HG02678 (cell line): Measurements from ENCODE around the gene HDGFL2.

ENCODE experiments used
- ATAC-seq: cut with Tn5 transposase; IDR thresholded peaks from one replicate; pipeline ENCODE4 v1.9.1; 2021; ENCODE audit warnings: mild to moderate bottlenecking, moderate library complexity; ENCODE audit not compliant: unreplicated experiment

Gene HDGFL2

DNA sequence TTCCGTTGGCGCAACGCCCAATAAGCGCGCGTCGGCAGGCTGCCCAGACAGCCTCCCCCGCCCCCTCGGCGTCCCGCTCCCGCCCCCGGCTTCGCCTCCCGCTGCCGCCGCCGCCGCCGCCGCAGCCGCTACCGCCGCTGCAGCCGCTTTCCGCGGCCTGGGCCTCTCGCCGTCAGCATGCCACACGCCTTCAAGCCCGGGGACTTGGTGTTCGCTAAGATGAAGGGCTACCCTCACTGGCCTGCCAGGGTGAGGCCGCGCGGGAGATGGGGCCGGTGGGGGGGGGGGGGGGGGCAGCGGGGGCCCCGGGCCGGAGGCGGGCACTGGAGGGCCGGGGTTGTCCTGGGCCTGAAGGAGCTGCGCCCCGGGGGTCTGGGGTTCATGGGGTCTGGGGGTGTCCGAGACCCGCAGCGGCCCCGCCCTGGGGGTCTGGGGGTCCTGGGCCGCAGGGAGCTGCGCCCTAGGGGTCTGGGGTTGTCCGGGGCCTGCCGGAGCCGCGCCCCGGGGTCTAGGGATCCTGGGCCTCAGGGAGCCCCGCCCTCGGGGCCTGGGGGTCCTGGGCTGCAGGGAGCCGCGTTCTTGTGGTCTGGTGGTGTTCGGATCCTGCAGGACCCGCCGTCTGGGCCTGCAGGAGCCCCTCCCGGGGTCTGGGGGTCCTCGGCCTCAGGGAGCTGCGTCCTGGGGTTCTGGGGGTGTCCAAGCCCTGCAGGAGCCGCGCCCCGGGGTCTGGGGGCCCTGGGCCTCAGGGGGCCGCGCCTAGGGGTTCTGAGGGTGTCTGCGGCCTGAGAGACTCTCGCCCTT is at the start of gene HDGFL2:
HDGFL2 (plus strand) TSS at position 124 of the 801 bp plus-strand sequence; CDS start at position 178, 54 bp downstream.
- ATAC-seq: no peak

DNA sequence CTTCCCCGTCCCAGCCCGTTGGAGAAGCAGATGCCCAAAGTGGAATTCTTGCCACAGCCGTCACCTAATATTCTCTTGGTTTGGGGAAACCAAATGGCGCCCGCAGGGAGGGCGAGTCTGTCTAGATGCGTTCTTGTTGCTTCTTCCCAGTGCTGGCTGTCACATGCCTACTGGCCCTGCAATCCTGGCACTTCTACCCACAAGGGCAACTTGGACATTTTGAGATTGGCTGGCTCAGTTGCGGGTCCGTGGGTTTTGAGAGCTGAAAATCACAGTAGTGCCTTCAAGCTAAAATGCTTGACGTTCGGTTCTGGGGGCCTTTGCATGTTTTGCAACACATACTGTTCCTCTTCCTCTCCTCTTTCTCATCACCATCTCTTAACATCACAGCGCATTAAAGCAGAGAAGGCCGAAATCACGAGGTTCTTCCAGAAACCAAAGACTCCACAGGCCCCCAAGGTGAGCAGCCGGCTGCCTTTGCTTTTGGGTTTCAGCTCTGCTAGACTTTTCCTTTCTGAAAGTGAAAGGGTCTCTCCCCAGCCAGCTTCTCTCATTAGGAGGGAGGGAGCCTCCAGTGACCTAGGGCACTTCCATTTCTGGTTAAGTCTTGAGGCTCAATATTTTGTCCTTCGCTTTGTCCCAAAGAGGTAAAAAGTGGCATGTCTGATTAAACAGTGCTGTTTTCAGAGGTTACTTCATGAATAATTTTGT is 48.5 kb upstream of the HDGFL2 start:
- no peak for ATAC-seq

DNA sequence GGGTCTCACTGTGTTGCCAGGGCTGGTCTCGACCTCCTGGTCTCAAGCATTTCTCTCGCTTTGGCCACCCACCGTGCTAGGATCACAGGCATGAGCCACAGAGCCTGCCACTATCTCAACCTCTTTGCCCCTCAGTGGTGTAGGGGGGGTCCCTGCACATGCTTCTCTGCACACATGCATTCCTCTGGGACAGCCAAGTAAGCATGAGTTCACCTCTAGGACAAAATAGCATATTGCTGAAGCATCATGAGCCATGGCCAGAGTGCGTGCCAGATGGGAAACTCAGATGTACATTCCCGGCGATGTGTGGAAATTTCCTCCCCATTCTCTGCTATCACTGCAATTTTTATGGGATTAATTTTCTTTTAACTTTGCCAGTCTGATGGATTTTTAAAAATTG is 46.6 kb upstream of the HDGFL2 start:
- ATAC-seq: no peak

DNA sequence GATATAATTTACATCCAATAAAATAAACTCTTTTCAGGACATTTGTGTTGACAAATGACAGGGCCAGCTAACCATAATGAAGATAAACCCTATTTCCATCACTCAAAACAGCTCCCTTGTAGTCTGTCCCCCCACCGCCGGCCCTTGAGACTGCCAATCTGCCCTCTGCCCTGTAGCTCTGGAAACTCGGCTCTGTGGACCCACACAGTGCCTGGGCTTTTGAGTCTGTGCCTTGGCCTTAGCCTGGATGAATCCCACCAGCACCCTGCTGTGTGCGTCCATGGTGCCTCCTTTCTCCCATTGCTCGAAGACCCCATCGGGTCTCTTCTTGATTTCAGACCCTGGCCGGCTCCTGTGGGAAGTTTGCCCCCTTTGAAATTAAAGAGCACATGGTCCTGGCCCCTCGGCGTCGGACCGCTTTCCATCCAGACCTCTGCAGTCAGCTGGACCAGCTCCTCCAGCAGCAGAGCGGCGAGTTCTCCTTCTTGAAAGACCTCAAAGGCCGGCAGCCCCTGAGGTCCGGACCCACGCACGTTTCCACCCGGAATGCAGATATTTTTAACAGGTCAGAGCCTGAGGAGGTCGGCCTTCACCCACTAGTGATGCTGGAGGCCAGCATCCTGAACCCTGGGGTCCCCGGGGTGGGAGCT is 43.6 kb upstream of the HDGFL2 start:
- ATAC-seq: no peak

DNA sequence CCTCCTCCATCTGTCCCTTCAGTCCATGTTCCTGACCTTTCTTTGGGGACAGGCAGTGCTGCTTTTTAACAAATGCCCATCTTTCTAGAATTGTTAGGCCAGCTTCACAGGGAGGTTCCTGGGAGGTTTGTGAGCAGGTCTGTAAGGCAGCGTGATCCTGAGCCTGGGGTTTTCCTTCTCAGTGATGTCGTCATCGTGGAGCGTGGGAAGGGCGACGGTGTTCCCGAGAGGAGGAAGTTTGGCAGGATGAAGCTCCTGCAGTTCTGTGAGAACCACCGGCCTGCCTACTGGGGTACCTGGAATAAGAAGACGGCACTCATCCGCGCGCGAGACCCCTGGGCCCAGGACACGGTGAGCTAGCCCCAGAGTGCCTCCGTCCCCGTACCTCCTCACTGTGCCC is 42.8 kb upstream of the HDGFL2 start:
- ATAC-seq: no peak

DNA sequence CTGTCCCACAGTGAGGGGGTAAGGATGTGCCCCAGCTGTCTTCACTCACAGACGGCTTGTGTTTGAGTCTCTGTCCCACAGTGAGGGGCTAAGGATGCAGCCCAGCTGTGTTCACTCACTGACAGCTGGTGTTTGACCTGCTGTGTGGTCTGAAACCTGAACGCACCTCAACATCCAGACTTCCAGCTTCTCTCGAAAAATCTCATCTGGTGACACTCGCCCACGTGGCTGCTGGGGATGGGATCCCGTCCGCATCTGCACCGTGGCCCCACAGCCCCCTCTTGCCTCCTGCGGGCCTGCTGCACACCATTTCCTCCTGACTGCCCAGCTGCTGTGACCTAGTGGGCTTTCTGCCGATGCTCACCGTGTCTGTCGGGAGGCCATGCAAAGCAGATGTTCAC is 42.3 kb upstream of the HDGFL2 start:
- ATAC-seq: no peak

DNA sequence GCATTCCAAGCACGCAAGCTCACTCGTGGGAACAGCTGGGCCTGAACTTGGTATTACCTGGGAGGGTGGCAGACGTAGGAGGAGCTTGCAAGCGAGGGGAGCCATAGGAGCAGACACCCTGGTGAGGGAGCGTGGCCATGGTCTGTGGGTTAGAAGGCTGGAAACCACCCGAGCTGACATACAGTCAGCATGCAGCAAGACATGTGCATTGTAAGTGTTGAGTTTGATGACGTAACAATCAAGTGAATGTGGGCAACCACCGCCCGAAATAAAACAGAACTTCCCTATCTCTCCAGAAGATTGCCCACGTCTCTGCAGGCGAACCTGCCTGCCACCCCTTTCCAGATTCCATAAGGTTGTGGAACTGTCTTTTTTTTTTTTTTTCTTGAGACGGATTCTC is 41.3 kb upstream of the HDGFL2 start:
- no peak for ATAC-seq

DNA sequence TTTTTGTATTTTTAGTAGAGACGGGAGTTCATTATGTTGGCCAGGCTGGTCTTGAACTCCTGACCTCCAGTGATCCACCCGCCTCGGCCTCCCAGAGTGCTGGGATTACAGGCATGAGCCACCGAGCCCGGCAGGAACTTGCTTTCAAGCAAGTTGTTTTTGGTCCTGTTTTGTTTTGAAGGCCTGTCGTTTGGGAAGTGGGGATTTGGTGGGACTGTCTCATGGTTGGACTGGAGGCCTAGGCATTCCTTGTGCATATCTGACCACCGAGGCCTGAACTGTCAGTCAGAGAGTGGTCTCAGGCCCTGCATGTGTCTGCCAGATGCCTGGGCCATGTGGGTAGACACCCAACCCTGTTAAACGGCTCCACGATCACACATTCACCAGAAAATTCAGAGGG is 40.8 kb upstream of the HDGFL2 start:
- ATAC-seq: no peak

DNA sequence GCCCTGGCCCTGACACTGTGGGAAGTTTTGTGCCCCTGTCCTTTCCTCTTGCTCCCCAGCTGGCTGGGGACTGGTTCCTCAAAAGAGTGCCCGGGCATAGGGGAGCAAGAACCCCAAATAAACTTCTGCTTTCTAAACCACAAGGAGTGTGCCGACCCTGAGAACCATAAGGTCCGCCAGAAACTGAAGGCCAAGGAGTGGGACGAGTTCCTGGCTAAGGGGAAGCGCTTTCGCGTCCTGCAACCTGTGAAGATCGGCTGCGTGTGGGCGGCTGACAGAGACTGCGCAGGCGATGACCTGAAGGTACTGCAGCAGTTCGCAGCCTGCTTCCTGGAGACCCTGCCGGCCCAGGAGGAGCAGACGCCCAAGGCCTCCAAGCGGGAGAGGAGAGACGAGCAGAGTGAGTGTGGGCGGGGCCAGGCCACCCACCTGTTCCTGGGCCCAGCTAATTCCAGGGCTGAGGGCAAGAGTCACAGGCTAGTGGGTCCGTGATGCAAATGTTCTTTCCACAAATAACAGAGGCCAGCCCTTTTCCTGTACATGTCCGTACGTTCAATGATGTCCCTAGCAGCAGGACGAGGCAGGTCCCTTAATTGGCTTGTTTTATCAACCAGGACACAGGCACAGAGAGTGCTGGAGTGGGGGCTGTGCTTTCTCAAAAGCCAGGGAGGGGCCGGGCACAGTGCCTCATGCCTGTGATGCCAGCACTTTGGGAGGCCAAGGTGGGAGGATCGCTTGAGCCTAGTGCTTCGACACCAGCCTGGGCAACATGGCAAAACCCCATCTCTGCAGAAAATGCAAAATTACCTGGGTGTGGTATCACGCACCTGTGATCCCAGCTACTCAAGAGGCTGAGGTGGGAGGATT is 40.1 kb upstream of the HDGFL2 start:
- ATAC-seq: no peak

DNA sequence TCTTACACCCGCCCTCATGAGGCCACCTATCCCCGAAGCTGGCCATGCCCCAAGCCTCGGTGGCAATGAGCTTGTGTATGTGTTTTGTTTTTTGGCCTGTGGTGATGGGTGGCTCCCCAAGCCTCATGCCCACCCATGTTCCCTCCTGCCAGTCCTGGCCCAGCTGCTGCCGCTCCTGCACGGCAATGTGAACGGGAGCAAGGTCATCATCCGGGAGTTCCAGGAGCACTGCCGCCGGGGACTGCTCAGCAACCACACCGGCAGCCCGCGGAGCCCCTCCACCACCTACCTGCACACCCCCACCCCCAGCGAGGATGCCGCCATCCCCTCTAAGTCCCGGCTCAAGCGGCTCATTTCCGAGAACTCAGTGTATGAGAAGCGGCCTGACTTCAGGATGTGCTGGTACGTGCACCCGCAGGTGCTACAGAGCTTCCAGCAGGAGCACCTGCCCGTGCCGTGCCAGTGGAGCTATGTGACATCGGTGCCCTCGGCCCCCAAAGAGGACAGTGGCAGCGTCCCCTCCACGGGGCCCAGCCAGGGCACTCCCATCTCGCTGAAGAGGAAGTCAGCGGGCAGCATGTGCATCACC is 39.1 kb upstream of the HDGFL2 start:
- no peak for ATAC-seq

DNA sequence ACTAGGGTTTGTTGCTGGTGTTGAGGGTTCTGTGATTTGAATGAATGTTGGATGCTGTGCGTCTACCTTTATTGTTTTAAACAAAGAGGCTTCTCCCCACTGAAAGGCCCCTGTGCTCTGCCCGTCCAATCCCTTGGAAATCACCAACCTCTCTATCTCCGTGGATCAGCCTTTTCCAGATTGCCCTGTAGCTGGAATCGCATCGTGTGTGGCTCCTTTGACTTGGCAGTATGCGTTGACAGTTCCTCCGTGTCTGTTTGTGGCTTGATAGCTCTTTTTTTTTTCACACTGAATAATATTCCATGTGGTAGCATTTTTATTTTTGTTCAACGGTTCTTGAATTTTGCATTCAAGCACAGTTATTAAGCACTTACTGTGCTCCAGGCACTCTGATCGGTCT is 37.7 kb upstream of the HDGFL2 start:
- ATAC-seq: no peak

DNA sequence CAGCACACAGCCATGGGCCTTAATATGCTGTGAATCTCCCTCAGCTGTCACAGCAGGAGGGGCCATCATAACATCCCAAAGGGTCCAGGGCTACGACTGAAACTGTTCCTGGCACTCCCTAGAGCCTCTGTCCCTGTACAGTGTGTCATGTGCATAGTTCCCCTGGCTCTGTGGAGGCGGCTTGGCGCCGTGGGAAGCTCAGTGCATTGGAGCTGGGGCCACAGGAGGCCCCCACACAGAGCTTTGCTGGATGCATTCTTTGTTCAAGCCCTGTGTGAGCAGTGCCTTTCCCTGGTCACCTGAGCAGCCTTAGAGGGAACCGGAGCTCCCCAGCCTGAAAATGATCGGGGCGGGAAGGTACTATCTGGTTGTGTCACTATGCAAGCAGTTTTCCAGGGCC is 35.9 kb upstream of the HDGFL2 start:
- ATAC-seq: no peak

DNA sequence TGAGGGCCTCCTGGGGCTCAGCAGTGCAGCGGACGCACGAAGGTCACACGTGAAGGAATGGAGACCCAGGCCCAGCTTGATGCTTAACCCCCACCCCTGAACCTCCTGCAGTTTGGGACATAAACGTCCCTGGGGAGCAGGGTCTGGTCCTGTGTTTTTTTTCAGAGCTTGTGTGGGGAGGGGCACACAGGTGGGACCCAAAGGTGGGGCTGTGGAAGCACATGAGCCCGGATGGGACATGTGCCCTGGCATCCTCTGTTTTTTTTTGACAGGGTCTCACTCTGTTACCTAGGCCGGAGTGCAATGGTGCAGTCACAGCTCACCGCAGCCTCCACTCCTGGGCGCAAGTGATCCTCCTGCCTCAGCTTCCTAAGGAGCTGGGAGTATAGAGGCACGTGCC is 35.0 kb upstream of the HDGFL2 start:
- ATAC-seq: no peak

DNA sequence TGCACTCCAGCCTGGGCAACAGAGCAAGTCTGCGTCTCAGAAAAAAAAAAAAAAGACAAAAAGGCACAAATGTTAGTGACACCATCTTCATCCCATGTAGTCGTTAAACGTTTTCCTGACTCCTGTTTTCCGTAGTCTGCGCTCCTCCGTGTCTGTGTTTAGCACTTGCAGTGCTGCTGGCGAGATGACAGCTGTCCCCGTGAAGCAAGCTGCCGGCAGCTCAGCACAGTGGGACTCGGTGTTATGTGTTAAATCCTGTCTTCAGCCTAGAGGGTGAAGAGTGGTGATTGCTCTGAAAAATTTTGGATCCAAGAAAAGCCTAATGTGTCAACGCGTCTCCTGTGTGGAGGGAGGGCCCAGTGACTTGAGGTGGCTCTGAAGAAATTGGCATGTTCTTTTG is 32.9 kb upstream of the HDGFL2 start:
- no peak for ATAC-seq

DNA sequence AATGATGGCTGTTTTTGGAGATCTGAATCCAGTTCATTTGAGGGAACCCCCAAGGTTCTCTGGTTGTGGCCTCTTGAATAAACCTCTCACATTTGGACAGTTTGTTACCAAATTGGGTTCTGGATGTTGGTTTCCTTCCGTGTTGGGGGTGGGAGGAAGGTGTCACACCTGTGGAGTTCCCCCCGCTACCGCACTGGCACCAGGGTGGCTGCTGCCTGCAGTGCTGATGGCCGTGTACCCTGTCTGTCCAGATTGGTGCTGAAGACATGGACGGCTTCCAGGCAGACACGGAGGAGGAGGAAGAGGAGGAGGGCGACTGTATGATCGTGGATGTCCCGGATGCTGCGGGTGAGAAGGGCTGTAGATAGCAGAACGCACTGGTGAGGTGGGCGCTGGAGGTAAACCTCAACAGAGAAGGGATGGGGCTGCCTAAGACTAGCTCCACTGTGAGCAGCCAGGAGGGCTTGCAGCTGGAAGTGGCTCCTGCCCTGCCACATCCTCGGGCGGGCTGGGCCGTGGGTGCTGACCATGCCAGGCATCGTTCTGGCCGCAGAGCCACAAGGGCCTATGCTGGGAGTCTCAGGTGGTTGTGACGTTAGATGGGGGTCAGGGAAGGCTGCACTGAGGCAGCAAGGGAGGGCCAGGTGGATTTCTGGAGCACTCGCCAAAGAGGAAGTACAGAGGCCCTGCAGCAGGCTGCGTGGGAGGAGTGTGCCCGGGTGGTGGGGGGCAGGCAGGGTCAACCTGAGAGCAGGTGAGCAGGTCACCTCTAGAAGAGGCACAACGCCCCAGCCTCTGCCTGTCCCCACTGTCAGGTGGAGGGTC is 29.9 kb upstream of the HDGFL2 start:
- no peak for ATAC-seq

DNA sequence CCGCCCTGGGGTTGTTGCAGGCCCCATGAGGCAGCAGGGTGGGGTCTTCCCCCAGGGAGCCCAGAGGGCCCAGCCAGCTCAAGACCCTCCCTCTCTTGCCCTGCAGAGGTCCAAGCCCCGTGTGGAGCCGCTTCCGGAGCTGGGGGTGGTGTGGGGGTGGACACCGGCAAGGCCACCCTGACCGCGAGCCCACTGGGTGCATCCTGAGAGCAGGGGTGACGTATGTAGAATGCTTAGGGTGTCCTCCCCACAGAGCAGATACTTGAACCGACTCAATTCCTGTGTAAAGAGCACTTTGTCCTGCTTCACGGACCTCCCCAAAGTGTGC is 29.3 kb upstream of the HDGFL2 start:
- ATAC-seq: no peak

DNA sequence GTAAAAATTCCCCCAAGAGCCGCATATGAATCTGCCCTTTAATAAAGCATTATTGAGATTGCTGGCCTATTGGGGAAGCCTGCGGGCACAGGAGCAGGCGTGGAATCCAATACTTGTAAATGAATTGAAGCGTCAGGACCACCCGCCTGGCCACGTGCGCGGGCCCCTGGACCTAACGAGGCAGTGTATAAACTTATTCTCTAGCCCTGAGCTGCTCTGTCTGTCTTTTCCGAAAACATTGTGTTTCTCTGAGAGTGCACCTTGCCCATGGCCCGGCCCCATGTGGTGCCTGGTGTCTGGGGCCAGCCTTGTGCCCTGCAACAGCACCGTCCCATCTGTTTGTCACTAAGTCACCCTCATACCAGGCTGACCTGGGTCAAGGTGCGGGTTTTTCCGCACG is 28.9 kb upstream of the HDGFL2 start:
- no peak for ATAC-seq

DNA sequence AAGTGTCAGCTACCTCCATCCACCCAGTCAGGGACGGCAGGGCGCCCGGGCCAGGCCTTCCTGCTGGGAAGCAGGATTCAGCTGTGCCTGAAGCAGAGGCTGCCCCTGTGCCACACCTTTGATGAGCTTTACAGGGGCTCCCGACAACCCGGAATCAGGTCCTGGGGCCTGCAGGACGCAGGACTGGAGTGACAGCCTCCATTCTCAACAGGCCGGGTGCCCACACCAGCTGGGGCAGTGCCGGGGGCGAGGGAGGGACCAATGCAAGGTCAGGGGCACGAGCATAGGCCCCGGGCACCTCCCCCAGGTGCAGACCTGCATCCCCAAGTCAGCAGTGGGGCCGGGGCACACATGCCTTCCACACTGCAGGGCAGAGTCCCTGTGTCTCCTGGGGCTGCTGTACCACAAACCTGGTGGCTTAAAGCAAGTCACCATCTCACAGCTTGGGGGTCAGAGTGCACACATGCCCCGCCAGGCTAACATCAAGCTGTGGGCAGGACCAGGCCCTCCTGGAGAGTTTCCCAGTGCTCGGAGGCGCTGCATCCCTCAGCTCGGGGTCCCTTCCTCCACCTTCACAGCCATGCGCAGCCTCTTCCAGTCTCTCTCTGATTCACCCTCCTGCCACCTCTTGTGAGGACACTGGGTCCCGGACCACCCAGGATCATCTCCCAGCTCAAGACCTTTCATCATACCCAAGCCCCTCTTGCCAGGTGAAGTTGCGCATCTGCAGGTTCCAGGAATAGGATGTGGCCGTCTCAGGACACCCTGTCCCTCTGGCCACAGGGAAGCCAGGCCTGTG is 27.9 kb upstream of the HDGFL2 start:
- ATAC-seq: no peak
